Measurements from ENCODE around the gene PUS3.

GRCh38 chr11:125944350-125945010 lies 41.5 kb upstream of the PUS3 start:
- TF ChIP-seq ZNF558 (tag by site-specific recombination; IDR thresholded peaks at IDR 0.05) (no peak), CTCF (tag by site-specific recombination; IDR thresholded peaks at IDR 0.05) (no peak)
- TF ChIP-seq, protein P1, sequence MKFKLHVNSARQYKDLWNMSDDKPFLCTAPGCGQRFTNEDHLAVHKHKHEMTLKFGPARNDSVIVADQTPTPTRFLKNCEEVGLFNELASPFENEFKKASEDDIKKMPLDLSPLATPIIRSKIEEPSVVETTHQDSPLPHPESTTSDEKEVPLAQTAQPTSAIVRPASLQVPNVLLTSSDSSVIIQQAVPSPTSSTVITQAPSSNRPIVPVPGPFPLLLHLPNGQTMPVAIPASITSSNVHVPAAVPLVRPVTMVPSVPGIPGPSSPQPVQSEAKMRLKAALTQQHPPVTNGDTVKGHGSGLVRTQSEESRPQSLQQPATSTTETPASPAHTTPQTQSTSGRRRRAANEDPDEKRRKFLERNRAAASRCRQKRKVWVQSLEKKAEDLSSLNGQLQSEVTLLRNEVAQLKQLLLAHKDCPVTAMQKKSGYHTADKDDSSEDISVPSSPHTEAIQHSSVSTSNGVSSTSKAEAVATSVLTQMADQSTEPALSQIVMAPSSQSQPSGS (tag by site-specific recombination; IDR thresholded peaks at IDR 0.05; ENCODE audit: low read depth) = no peak

Data from HEK293 (cell line).